WERI-Rb-1 (cell line): ENCODE measurements around the gene POLR3F.

Experiments
- DNase-seq: peaks from one replicate; pipeline ENCODE4 v3.0.0-alpha.2; 2020
- H3K27ac ChIP-seq: fragments of 250-450 bp; sonication (Bioruptor Pico); 2 replicates; pipeline ENCODE4 v1.5.1; 2020; ENCODE audit warnings: mild to moderate bottlenecking, moderate library complexity
- H3K27me3 ChIP-seq: fragments of 250-450 bp; sonication (Bioruptor Pico); 2 replicates; pipeline ENCODE4 v1.5.1; 2021; ENCODE audit warnings: mild to moderate bottlenecking, low read depth, moderate library complexity; ENCODE audit not compliant: insufficient read depth, severe bottlenecking
- H3K36me3 ChIP-seq: fragments of 250-450 bp; sonication (Bioruptor Pico); 2 replicates; pipeline ENCODE4 v1.5.1; 2020; ENCODE audit warnings: mild to moderate bottlenecking, moderate library complexity
- H3K4me3 ChIP-seq: 2 replicates; pipeline ENCODE4 v1.5.1; 2011; ENCODE audit warnings: low read depth, mild to moderate bottlenecking, control low read depth, low read length
- H3K9me3 ChIP-seq: fragments of 250-450 bp; sonication (Bioruptor Pico); 2 replicates; pipeline ENCODE4 v1.5.1; 2021; ENCODE audit warnings: mild to moderate bottlenecking, moderate library complexity; ENCODE audit not compliant: severe bottlenecking
- TF ChIP-seq, protein P1 (sequence below): IDR thresholded peaks from 2 replicates; pipeline ENCODE4 v1.5.1; 2011; ENCODE audit warnings: low read depth, mild to moderate bottlenecking, control low read depth, inconsistent platforms, low read length

POLR3F gene, protein sequence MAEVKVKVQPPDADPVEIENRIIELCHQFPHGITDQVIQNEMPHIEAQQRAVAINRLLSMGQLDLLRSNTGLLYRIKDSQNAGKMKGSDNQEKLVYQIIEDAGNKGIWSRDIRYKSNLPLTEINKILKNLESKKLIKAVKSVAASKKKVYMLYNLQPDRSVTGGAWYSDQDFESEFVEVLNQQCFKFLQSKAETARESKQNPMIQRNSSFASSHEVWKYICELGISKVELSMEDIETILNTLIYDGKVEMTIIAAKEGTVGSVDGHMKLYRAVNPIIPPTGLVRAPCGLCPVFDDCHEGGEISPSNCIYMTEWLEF

DNA sequence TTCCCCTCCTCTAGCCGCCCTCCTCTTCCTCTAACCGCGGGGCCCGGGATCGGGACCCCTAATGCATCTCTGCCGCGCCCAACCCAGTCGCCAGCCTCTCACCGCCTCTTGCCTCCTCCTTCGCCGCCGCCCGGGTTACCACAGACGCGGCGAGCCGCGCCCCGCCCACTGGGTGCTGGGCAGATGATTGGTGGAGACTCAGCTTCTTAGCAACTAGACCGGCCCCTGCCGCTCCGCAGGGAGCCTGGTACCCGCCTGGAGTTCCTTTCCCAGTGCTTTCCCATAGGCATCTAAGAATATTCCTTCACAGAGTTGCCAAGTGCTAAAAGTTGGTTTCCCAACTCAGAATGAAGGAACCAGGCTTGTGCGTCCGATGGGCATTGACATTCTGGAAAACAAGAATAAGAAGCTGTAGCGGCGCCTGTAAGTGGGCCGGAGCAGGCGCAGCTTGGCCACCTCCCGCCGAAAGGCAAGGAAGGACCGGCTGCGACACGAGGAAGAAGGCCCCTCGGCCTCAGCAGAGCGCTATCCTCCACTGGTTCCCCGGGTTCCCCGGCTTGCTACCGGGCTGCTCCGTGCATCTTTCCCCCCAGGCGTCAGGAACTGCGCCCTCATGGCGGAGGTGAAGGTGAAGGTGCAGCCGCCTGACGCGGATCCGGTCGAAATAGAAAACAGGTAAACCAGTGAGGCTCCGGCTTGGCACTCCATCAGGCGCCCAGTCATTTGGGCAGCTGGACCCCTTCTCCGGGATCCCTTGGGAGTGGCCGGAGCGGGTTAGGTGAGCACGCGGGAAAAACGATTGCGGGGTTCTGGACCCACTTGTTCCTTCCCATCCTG, at the start of gene POLR3F, which contains the start of gene DZANK1:
Gene POLR3F, plus strand, starts transcription at position 497 of the 837 bp plus-strand sequence. Its CDS starts 117 bp downstream, at position 614.
Gene DZANK1, minus strand, starts transcription at position 137 of the 837 bp plus-strand sequence. CDS start 1,672 bp downstream, outside the sequence.
- DNase-seq, result peak; percentile 97
- Histone ChIP-seq H3K36me3 (peaks cover 5% of the 10 kb centered on the region), H3K27me3 (no peaks in the 10 kb centered on the region), H3K9me3 (no peaks in the 10 kb centered on the region), H3K27ac (peak within 1 kb of the TSS; percentile 96), H3K4me3 (peak within 1 kb of the TSS; percentile 94)
- TF ChIP-seq, protein P1, sequence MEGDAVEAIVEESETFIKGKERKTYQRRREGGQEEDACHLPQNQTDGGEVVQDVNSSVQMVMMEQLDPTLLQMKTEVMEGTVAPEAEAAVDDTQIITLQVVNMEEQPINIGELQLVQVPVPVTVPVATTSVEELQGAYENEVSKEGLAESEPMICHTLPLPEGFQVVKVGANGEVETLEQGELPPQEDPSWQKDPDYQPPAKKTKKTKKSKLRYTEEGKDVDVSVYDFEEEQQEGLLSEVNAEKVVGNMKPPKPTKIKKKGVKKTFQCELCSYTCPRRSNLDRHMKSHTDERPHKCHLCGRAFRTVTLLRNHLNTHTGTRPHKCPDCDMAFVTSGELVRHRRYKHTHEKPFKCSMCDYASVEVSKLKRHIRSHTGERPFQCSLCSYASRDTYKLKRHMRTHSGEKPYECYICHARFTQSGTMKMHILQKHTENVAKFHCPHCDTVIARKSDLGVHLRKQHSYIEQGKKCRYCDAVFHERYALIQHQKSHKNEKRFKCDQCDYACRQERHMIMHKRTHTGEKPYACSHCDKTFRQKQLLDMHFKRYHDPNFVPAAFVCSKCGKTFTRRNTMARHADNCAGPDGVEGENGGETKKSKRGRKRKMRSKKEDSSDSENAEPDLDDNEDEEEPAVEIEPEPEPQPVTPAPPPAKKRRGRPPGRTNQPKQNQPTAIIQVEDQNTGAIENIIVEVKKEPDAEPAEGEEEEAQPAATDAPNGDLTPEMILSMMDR, result no peak

DNA sequence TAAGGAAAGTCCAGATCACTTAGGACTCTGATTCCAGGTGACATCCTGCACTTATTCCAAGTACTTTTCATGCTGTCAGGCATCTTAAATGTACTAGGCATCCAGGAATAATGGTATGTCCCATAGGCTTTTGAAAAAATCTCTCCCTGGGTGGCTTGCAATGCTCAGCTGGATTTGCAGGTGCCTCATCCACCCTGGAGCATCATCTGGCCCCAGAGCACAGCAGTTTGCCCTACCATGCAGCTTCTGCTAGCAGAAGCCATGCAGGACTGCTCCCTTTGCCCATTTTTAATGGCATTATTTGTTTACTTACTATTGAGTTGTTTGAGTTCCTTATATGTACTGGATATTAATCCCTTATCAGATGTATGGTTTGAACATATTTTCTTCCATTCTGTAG, 45.6 kb upstream of the POLR3F start:
- H3K27ac ChIP-seq, result no peak overlapping the region
- DNase-seq, result no peak
- H3K27me3 ChIP-seq, result no peaks in the 10 kb centered on the region
- no peak overlapping the region for H3K4me3 ChIP-seq
- no peaks in the 10 kb centered on the region for H3K36me3 ChIP-seq
- TF ChIP-seq, protein P1, result no peak
- H3K9me3 ChIP-seq, result no peaks in the 10 kb centered on the region

DNA sequence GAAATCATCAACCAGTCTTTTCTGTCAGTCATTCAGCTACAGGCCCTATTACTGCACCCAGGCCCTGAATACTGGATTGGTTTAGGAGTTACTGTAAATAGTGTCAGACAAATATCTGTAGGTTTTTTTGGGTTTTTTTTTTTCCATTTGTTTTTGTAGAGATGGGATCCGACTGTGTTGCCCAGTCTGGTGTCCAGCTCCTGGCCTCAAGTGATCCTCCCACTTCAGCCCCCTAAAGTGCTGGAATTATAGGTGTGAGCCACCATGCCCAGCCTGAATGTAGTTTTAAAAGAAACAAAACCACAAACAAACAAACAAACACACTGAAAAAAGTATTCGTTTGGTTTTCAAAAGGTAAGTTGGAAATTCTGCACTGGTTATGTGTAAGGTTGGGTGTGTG, 40.0 kb upstream of the POLR3F start:
- TF ChIP-seq, protein P1, result no peak
- Histone ChIP-seq H3K4me3 (no peak overlapping the region), H3K36me3 (no peaks in the 10 kb centered on the region), H3K27ac (no peak overlapping the region), H3K27me3 (no peaks in the 10 kb centered on the region), H3K9me3 (no peaks in the 10 kb centered on the region)
- DNase-seq, result no peak

DNA sequence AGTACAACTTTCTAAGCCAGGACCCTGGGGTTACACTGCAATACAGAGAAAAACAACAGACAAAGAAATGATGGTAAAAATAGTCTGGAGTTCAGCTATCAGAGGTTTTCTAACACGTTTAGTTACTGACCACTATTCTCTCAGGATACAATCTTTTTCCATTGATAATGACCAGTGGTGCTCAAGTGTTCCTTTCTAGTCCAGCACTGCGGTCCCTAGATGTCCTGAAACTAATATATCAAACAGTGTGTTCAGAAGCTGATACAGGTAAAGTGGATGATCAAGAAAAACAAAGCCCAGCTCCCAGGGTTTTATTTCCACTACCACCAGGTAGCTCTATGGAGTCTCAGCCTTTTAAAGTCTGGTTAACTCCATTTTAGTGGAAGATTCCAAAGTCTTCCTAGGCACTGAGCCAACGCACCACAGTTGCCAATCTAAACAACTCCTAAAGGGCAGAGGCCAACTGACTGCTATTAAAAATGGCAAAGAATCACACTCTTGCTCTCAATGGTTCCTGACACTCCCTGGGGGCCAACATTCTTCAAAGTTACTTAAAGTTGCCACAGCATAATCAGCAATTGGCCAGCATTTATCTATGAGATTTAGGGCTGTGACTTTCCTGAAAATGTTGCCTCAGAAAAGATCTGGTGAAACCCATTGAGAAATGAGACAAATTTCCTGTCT, 38.6 kb upstream of the POLR3F start:
- TF ChIP-seq, protein P1, result no peak
- no peak overlapping the region for H3K4me3 ChIP-seq
- no peaks in the 10 kb centered on the region for H3K9me3 ChIP-seq
- no peaks in the 10 kb centered on the region for H3K36me3 ChIP-seq
- no peak overlapping the region for H3K27ac ChIP-seq
- H3K27me3 ChIP-seq, result no peaks in the 10 kb centered on the region
- DNase-seq, result no peak

DNA sequence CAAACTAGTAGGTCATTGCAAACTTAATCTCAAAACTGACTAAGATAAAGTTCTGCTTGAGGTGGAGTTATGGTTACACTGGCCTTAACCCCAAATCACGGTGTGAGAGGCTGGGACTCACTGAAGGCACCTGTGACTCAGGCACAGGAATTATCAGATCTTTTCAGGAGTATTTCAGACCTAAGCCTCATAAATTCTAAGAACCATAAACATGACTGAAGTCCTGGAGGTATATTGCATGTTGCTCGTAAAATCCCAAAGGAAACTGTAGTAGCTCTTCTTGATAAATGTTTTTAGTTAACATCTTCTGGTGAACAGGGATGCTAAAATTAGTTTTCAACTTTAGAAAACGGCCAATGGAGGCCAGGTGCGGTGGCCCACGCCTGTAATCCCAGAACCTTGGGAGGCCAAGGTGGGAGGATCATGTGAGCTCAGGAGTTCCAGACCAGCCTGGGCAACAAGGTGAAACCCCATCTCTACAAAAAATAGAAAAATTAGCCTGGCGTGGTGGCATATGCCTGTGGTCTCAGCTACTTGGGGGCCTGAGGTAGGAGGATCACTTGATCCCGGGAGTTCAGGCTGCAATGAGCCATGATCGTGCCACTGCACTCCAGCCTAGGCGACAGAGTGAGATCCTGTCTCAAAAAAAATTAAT, 36.9 kb upstream of the POLR3F start:
- no peaks in the 10 kb centered on the region for H3K9me3 ChIP-seq
- H3K4me3 ChIP-seq, result no peak overlapping the region
- no peaks in the 10 kb centered on the region for H3K27me3 ChIP-seq
- H3K36me3 ChIP-seq, result no peaks in the 10 kb centered on the region
- no peak overlapping the region for H3K27ac ChIP-seq
- TF ChIP-seq, protein P1, result no peak
- DNase-seq, result no peak
